ENCODE results near the gene CEP350. TPM values are rescaled to one million over a fixed set of nuclear protein-coding genes. Genes with fewer than 3 reads are reported as not detected.

Gene CEP350
- total and polyA plus RNA-seq, 10 of the 15 experiments (the other 5 are each of a cell fraction or from before 2014, with no cell fraction given): 5.2 to 46.0 (median 23.1) TPM

DNA sequence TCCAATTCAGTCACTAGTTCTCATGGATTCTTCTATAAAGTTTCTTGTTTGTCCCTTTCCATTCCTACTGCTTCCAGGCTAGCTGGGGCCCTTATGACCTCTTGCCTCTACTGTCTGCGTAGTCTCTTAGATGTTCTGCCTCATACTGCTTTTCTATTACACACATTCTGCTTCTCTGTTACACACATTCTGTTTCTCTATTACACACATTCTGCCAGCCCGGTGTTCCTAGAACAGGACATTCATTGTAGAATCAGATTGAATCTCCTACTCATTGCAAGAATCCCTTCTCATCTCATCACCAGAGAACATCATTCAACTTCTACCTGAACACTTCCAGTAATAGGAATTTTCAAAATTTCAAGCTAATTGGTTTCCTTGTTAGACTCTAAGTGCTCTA, 130.7 kb downstream of the CEP350 start:
- no peak for ATAC-seq
- Histone ChIP-seq H4K20me1 (ENCODE audit: control insufficient read depth, insufficient read depth) (no peaks in the 10 kb centered on the region), H3K9me3 (replicated peaks; ENCODE audit: control insufficient read depth, insufficient read depth, low read length) (no peaks in the 10 kb centered on the region), H2AFZ (ENCODE audit: control insufficient read depth, low read depth, low read length) (no peak overlapping the region), H3K9ac (ENCODE audit: control insufficient read depth, insufficient read depth, low read length) (no peak overlapping the region), H3K4me2 (ENCODE audit: control insufficient read depth, insufficient read depth) (no peak overlapping the region), H3K4me3 (no peak overlapping the region), H3K27ac (ENCODE audit: control insufficient read depth, insufficient read depth) (no peak overlapping the region), H3K36me3 (ENCODE audit: control insufficient read depth in 2 of 2, insufficient read depth in 2 of 2, low read length in 1 of 2) (peaks cover 2 to 13% of the 10 kb centered on the region in 2 experiments; a peak in 3 of 4 replicates), H3K4me1 (ENCODE audit: control insufficient read depth, insufficient read depth, low read length) (no peaks in the 10 kb centered on the region), H3K79me2 (ENCODE audit: control insufficient read depth, insufficient read depth, low read length) (no peaks in the 10 kb centered on the region), H3K27me3 (replicated peaks in 1 of 2; ENCODE audit: control insufficient read depth in 2 of 2, insufficient read depth in 2 of 2, low read length in 1 of 2) (no peaks in the 10 kb centered on the region)
- ChIA-PET RAD21 (ENCODE audit: unreplicated experiment) (interaction anchor here (0.6 to 1.1 kb wide), 2 partner anchors 94 to 481 kb away, joined by 3 to 4 read pairs; no protein-coding TSS in a partner anchor), CTCF (interaction anchor here (0.8 to 1.5 kb wide), 7 partner anchors 11 to 237 kb away, joined by 3 to 7 read pairs (median 4); no protein-coding TSS in a partner anchor), SMC1A (ENCODE audit: uncharacterized antibody, unreplicated experiment) (interaction anchor here (0.6 to 1.9 kb wide), 9 partner anchors 8 to 218 kb away, joined by 3 to 6 read pairs (median 4); no protein-coding TSS in a partner anchor), POLR2A (no interaction called here)
- WGBS (ENCODE audit: insufficient coverage, insufficient replicate concordance, low lambda C conversion rate, missing lambda C conversion rate): 50% methylated on average over 2 of the region's 2 CpGs
- TF ChIP-seq, protein P1, sequence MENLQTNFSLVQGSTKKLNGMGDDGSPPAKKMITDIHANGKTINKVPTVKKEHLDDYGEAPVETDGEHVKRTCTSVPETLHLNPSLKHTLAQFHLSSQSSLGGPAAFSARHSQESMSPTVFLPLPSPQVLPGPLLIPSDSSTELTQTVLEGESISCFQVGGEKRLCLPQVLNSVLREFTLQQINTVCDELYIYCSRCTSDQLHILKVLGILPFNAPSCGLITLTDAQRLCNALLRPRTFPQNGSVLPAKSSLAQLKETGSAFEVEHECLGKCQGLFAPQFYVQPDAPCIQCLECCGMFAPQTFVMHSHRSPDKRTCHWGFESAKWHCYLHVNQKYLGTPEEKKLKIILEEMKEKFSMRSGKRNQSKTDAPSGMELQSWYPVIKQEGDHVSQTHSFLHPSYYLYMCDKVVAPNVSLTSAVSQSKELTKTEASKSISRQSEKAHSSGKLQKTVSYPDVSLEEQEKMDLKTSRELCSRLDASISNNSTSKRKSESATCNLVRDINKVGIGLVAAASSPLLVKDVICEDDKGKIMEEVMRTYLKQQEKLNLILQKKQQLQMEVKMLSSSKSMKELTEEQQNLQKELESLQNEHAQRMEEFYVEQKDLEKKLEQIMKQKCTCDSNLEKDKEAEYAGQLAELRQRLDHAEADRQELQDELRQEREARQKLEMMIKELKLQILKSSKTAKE (IDR thresholded peaks at IDR 0.05; ENCODE audit: low read depth, poor library complexity, severe bottlenecking): no peak
- TF ChIP-seq RBBP5 (conservative IDR thresholded peaks at IDR 0.05) (no peak), ASH2L (IDR thresholded peaks at IDR 0.05; ENCODE audit: borderline replicate concordance, low read depth) (no peak), FOS (IDR thresholded peaks at IDR 0.05; ENCODE audit: borderline replicate concordance, extremely low read depth, insufficient read length) (no peak)
- TF ChIP-seq, protein P2, sequence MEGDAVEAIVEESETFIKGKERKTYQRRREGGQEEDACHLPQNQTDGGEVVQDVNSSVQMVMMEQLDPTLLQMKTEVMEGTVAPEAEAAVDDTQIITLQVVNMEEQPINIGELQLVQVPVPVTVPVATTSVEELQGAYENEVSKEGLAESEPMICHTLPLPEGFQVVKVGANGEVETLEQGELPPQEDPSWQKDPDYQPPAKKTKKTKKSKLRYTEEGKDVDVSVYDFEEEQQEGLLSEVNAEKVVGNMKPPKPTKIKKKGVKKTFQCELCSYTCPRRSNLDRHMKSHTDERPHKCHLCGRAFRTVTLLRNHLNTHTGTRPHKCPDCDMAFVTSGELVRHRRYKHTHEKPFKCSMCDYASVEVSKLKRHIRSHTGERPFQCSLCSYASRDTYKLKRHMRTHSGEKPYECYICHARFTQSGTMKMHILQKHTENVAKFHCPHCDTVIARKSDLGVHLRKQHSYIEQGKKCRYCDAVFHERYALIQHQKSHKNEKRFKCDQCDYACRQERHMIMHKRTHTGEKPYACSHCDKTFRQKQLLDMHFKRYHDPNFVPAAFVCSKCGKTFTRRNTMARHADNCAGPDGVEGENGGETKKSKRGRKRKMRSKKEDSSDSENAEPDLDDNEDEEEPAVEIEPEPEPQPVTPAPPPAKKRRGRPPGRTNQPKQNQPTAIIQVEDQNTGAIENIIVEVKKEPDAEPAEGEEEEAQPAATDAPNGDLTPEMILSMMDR (IDR thresholded peaks at IDR 0.05 in 2 of 3, conservative IDR thresholded peaks at IDR 0.05 in 1 of 3; ENCODE audit: control insufficient read depth in 2 of 3, extremely low read depth in 1 of 3, insufficient read depth in 1 of 3, low read depth in 3 of 3, low read length in 3 of 3): no peak
- intact Hi-C loops (cut with micrococcal nuclease; ENCODE audit: unreplicated experiment) (no loop called here), in situ Hi-C loops (cut with MboI) (no loop called here)
- FAIRE-seq: no peak
- DNase-seq (ENCODE audit: low read depth, low spot score): no peak
- BruUV-seq (replicated peaks): no TSS peak

Measured in GM12878 (cell line).